NOMO-1 (cell line): Measurements from ENCODE around the gene TCF15.
"Not testable (repeated sequence)": the region's sequence is repeated elsewhere in the genome, so short reads cannot be mapped to it uniquely, and the experiment has no call there.

ENCODE experiments used
- DNase-seq, 2 experiments: peaks; one replicate each; lab custom pipeline; 2025; ENCODE audit not compliant: unreplicated experiment in 2 of 2; lab: John Stamatoyannopoulos, UW

The TCF15 gene

GRCh38 chr20:584161-584970 lies 25.7 kb downstream of the TCF15 start:
- DNase-seq: no peak

GRCh38 chr20:582204-582603 lies 27.9 kb downstream of the TCF15 start:
- DNase-seq: peak in 1 of 2 experiments; percentile 23

GRCh38 chr20:578940-579690 lies 31.0 kb downstream of the TCF15 start:
- not testable (repeated sequence) for DNase-seq

- DNase-seq: peak; percentile 44
Measured at GRCh38 chr20:577167-577791, 32.8 kb downstream of the TCF15 start.

GRCh38 chr20:576156-576555 lies 34.0 kb downstream of the TCF15 start:
- DNase-seq: no peak

GRCh38 chr20:575230-575629 lies 34.9 kb downstream of the TCF15 start:
- DNase-seq: no peak

GRCh38 chr20:574297-574942 lies 35.7 kb downstream of the TCF15 start:
- no peak for DNase-seq

- no peak for DNase-seq
Measured at GRCh38 chr20:573414-574296, 36.5 kb downstream of the TCF15 start.

GRCh38 chr20:572727-573126 lies 37.4 kb downstream of the TCF15 start:
- no peak for DNase-seq

GRCh38 chr20:571754-572441 lies 38.2 kb downstream of the TCF15 start:
- DNase-seq: no peak

GRCh38 chr20:568673-569415 lies 41.3 kb downstream of the TCF15 start:
- DNase-seq: no peak

GRCh38 chr20:568097-568652 lies 41.9 kb downstream of the TCF15 start:
- no peak for DNase-seq

- no peak for DNase-seq
Measured at GRCh38 chr20:564192-564591, 45.9 kb downstream of the TCF15 start.

GRCh38 chr20:563187-563586 lies 46.9 kb downstream of the TCF15 start:
- no peak for DNase-seq

- no peak for DNase-seq
Measured at GRCh38 chr20:562232-562897, 47.7 kb downstream of the TCF15 start.

- DNase-seq: peak; percentile 36 to 53
Measured at GRCh38 chr20:561437-562231, 48.5 kb downstream of the TCF15 start.

- no peak for DNase-seq
Measured at GRCh38 chr20:560680-561079, 49.4 kb downstream of the TCF15 start.
